HG02884 (cell line): ENCODE results near the gene FUT7.
"Not testable (repeated sequence)": the region's sequence is repeated elsewhere in the genome, so short reads cannot be mapped to it uniquely, and the experiment has no call there.

Experiments used
- ATAC-seq: cut with Tn5 transposase; IDR thresholded peaks from one replicate; pipeline ENCODE4 v1.9.1; 2021; ENCODE audit warnings: mild to moderate bottlenecking, moderate library complexity; ENCODE audit not compliant: unreplicated experiment

The FUT7 gene

GRCh38 chr9:137034709-137035506 is 3.0 kb upstream of the FUT7 start:
- ATAC-seq = no peak

- ATAC-seq = no peak
Measured at GRCh38 chr9:137034039-137034708, 2.3 kb upstream of the FUT7 start.

- not testable (repeated sequence) for ATAC-seq
Measured at GRCh38 chr9:137033481-137033880, 1.6 kb upstream of the FUT7 start.

- ATAC-seq = no peak
Measured at GRCh38 chr9:137032858-137033257, 970 bp upstream of the FUT7 start.

- no peak for ATAC-seq
Measured at GRCh38 chr9:137030538-137031527, 1.1 kb downstream of the FUT7 start.

GRCh38 chr9:137030006-137030405 is 1.9 kb downstream of the FUT7 start:
- no peak for ATAC-seq

GRCh38 chr9:137029058-137029936 is 2.6 kb downstream of the FUT7 start:
- ATAC-seq = no peak

- ATAC-seq = no peak
Measured at GRCh38 chr9:137028263-137029057, 3.4 kb downstream of the FUT7 start.

- ATAC-seq = no peak
Measured at GRCh38 chr9:137027369-137028262, 4.3 kb downstream of the FUT7 start, which contains the start of gene ABCA2. Gene ABCA2, minus strand, starts transcription at chr9:137028237. Its CDS starts 97 bp downstream, at chr9:137028140.

- no peak for ATAC-seq
Measured at GRCh38 chr9:137026828-137027227, 5.1 kb downstream of the FUT7 start.

- ATAC-seq = no peak
Measured at GRCh38 chr9:137026384-137026783, 5.5 kb downstream of the FUT7 start.

- no peak for ATAC-seq
Measured at GRCh38 chr9:137025517-137025966, 6.3 kb downstream of the FUT7 start.

GRCh38 chr9:137023583-137023991 is 8.3 kb downstream of the FUT7 start:
- ATAC-seq = no peak

- no peak for ATAC-seq
Measured at GRCh38 chr9:137023157-137023556, 8.7 kb downstream of the FUT7 start.

GRCh38 chr9:137022662-137023008 is 9.3 kb downstream of the FUT7 start:
- no peak for ATAC-seq

- ATAC-seq = no peak
Measured at GRCh38 chr9:137021979-137022661, 9.8 kb downstream of the FUT7 start.

- ATAC-seq = no peak
Measured at GRCh38 chr9:137021568-137021978, 10.3 kb downstream of the FUT7 start.
